ENCODE data around the gene FOXP1.

Gene FOXP1

GRCh38 chr3:71401695-71402231, 181.8 kb downstream of the FOXP1 start:
- H3K79me2 ChIP-seq (ENCODE audit: insufficient read depth, low read length), result peaks cover 37% of the 10 kb centered on the region
- H3K27me3 ChIP-seq (ENCODE audit: insufficient read depth, low read length), result no peaks in the 10 kb centered on the region
- H3K9me3 ChIP-seq (ENCODE audit: low read length), result no peaks in the 10 kb centered on the region
- H3K9ac ChIP-seq (ENCODE audit: low read length), result no peak overlapping the region
- no peaks in the 10 kb centered on the region for H3K36me3 ChIP-seq (ENCODE audit: insufficient read depth, low read length)
- H2AFZ ChIP-seq (ENCODE audit: low read length), result no peak overlapping the region
- H4K20me1 ChIP-seq (ENCODE audit: insufficient read depth, low read length), result no peaks in the 10 kb centered on the region
- H3K27ac ChIP-seq (ENCODE audit: low read depth, low read length, poor library complexity, severe bottlenecking), result peak overlapping the region; percentile 34
- TF ChIP-seq EZH2 (IDR thresholded peaks at IDR 0.05; ENCODE audit: borderline replicate concordance, low read length), result no peak
- TF ChIP-seq, protein P1, sequence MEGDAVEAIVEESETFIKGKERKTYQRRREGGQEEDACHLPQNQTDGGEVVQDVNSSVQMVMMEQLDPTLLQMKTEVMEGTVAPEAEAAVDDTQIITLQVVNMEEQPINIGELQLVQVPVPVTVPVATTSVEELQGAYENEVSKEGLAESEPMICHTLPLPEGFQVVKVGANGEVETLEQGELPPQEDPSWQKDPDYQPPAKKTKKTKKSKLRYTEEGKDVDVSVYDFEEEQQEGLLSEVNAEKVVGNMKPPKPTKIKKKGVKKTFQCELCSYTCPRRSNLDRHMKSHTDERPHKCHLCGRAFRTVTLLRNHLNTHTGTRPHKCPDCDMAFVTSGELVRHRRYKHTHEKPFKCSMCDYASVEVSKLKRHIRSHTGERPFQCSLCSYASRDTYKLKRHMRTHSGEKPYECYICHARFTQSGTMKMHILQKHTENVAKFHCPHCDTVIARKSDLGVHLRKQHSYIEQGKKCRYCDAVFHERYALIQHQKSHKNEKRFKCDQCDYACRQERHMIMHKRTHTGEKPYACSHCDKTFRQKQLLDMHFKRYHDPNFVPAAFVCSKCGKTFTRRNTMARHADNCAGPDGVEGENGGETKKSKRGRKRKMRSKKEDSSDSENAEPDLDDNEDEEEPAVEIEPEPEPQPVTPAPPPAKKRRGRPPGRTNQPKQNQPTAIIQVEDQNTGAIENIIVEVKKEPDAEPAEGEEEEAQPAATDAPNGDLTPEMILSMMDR (IDR thresholded peaks at IDR 0.05; ENCODE audit: low read length), result no peak
- H3K4me3 ChIP-seq (ENCODE audit: low read depth, low read length, poor library complexity, severe bottlenecking), result no peak overlapping the region
- H3F3A ChIP-seq (ENCODE audit: insufficient read depth, low read length), result no peaks in the 10 kb centered on the region
- H3K4me2 ChIP-seq (ENCODE audit: low read length), result no peak overlapping the region
- H3K4me1 ChIP-seq (ENCODE audit: insufficient read depth, low read length, severe bottlenecking), result peaks cover 61% of the 10 kb centered on the region
- H3K9me2 ChIP-seq (ENCODE audit: low read depth, low read length), result no peaks in the 10 kb centered on the region

DNA sequence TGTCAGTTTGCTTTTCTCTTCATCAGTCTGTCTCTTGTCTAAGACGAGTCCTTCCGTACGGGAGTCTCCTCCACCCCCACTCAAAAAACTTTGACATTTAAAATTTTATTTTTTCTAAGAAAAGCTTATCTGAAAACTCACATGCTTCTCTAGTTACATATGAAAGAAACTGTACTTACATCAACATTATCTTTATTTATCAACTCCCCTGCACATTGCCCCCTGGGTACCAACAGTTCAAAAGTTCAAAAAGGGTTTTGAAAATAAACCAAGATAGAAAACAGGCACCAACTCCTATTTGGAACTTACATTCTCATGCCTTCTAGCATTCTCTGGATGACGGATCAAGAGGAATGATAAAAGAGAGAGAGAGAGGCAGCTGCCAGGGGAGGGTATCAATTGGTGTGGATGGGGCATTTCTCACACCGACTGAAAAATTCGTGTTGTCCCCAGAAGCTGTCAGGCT, 182.5 kb downstream of the FOXP1 start:
- H3K36me3 ChIP-seq (ENCODE audit: insufficient read depth, low read length), result no peaks in the 10 kb centered on the region
- no peak for TF ChIP-seq EZH2 (IDR thresholded peaks at IDR 0.05; ENCODE audit: borderline replicate concordance, low read length)
- TF ChIP-seq, protein P1 (IDR thresholded peaks at IDR 0.05; ENCODE audit: low read length), result no peak
- no peak overlapping the region for H3K4me2 ChIP-seq (ENCODE audit: low read length)
- no peaks in the 10 kb centered on the region for H3K9me2 ChIP-seq (ENCODE audit: low read depth, low read length)
- H3K9me3 ChIP-seq (ENCODE audit: low read length), result no peaks in the 10 kb centered on the region
- no peak overlapping the region for H3K4me3 ChIP-seq (ENCODE audit: low read depth, low read length, poor library complexity, severe bottlenecking)
- H4K20me1 ChIP-seq (ENCODE audit: insufficient read depth, low read length), result no peaks in the 10 kb centered on the region
- H3K79me2 ChIP-seq (ENCODE audit: insufficient read depth, low read length), result peaks cover 33% of the 10 kb centered on the region
- no peaks in the 10 kb centered on the region for H3K27me3 ChIP-seq (ENCODE audit: insufficient read depth, low read length)
- H2AFZ ChIP-seq (ENCODE audit: low read length), result no peak overlapping the region
- no peaks in the 10 kb centered on the region for H3F3A ChIP-seq (ENCODE audit: insufficient read depth, low read length)
- H3K9ac ChIP-seq (ENCODE audit: low read length), result no peak overlapping the region
- peaks cover 67% of the 10 kb centered on the region for H3K4me1 ChIP-seq (ENCODE audit: insufficient read depth, low read length, severe bottlenecking)
- H3K27ac ChIP-seq (ENCODE audit: low read depth, low read length, poor library complexity, severe bottlenecking), result peak overlapping the region; percentile 34

DNA sequence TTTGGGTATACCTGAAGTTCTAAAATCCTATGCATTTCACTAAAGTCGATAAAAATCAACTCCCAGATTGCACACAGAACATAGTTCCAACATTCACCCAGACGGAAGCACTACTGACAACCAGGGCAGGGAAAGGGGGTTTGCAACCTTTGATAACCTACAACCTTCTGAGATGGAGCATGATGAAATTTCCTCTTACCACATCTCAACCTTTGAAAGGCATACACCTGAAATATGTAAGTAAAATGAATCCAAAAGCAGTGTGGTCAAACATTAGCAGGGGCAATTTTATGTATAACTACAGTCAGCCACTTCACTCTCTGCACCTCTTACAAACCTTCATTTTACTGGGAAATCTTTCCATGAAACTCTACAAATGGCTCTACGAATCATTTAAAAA, 184.1 kb downstream of the FOXP1 start:
- Histone ChIP-seq H3K79me2 (ENCODE audit: insufficient read depth, low read length) (peaks cover 36% of the 10 kb centered on the region), H2AFZ (ENCODE audit: low read length) (no peak overlapping the region), H3K4me1 (ENCODE audit: insufficient read depth, low read length, severe bottlenecking) (peaks cover 67% of the 10 kb centered on the region), H3K4me3 (ENCODE audit: low read depth, low read length, poor library complexity, severe bottlenecking) (no peak overlapping the region), H3K4me2 (ENCODE audit: low read length) (no peak overlapping the region), H3K9me3 (ENCODE audit: low read length) (no peaks in the 10 kb centered on the region), H3K9ac (ENCODE audit: low read length) (no peak overlapping the region), H3F3A (ENCODE audit: insufficient read depth, low read length) (no peaks in the 10 kb centered on the region), H3K36me3 (ENCODE audit: insufficient read depth, low read length) (no peaks in the 10 kb centered on the region), H4K20me1 (ENCODE audit: insufficient read depth, low read length) (no peaks in the 10 kb centered on the region), H3K27me3 (ENCODE audit: insufficient read depth, low read length) (no peaks in the 10 kb centered on the region), H3K9me2 (ENCODE audit: low read depth, low read length) (no peaks in the 10 kb centered on the region), H3K27ac (ENCODE audit: low read depth, low read length, poor library complexity, severe bottlenecking) (no peak overlapping the region)
- no peak for TF ChIP-seq EZH2 (IDR thresholded peaks at IDR 0.05; ENCODE audit: borderline replicate concordance, low read length)
- TF ChIP-seq, protein P1 (IDR thresholded peaks at IDR 0.05; ENCODE audit: low read length), result no peak
